Measurements from ENCODE around the gene NUDT7. TPM values are rescaled to one million over a fixed set of nuclear protein-coding genes. Genes with fewer than 3 reads are reported as not detected.

Gene NUDT7
- total and polyA plus RNA-seq, 4 donors, result 15.4 to 30.2 (median 25.3) TPM

GRCh38 chr16:77788181-77789084, 66.1 kb downstream of the NUDT7 start, which contains the start of gene VAT1L:
Gene VAT1L (plus strand): TSS chr16:77788564. CDS start chr16:77788683, 119 bp downstream.
- DNase-seq (ENCODE audit: low spot score), result no peak
- no peak within 1 kb of the TSS for H3K27ac ChIP-seq (ENCODE audit: low read depth in 1 of 2, low read length in 2 of 2)
- H3K36me3 ChIP-seq (ENCODE audit: control insufficient read depth in 4 of 4, insufficient read depth in 3 of 4, low read depth in 1 of 4, low read length in 3 of 4), result no peaks in the 10 kb centered on the region
- no peaks in the 10 kb centered on the region for H3K9me3 ChIP-seq (ENCODE audit: control insufficient read depth in 4 of 4, low read length in 3 of 4)
- H3K4me1 ChIP-seq (ENCODE audit: control insufficient read depth in 4 of 4, insufficient read depth in 4 of 4, low read length in 3 of 4), result peaks cover 6 to 13% (median 10%) of the 10 kb centered on the region in 4 donors
- TF ChIP-seq REST (IDR thresholded peaks at IDR 0.05) (no peak), RAD21 (IDR thresholded peaks at IDR 0.05) (peak in 1 of 2 donors; percentile 33), YY1 (IDR thresholded peaks at IDR 0.05) (peak; percentile 38), ATF3 (IDR thresholded peaks at IDR 0.05) (no peak)
- H3K4me3 ChIP-seq (ENCODE audit: low read depth in 1 of 3, low read length in 3 of 3), result peak within 1 kb of the TSS in 2 of 3 donors; percentile 45 to 52
- no peak within 1 kb of the TSS for H3K9ac ChIP-seq (ENCODE audit: low read depth in 1 of 2, low read length in 2 of 2)
- peaks cover 0 to 7% (median 2%) of the 10 kb centered on the region in 4 donors for H3K27me3 ChIP-seq (ENCODE audit: control insufficient read depth in 4 of 4, insufficient read depth in 4 of 4, low read length in 3 of 4)
- 3% methylated on average over 78 of the region's 78 CpGs for WGBS

- WGBS, result 14% methylated on average over 34 of the region's 34 CpGs
- no peak for DNase-seq (ENCODE audit: low spot score)
- H3K9me3 ChIP-seq (ENCODE audit: control insufficient read depth in 4 of 4, low read length in 3 of 4), result no peaks in the 10 kb centered on the region
Measured at GRCh38 chr16:77789085-77790008, 67.0 kb downstream of the NUDT7 start.

GRCh38 chr16:77790009-77790372, 67.7 kb downstream of the NUDT7 start:
- no peak overlapping the region for H3K4me3 ChIP-seq (ENCODE audit: low read depth in 1 of 3, low read length in 3 of 3)
- no peaks in the 10 kb centered on the region for H3K36me3 ChIP-seq (ENCODE audit: control insufficient read depth in 4 of 4, insufficient read depth in 3 of 4, low read depth in 1 of 4, low read length in 3 of 4)
- H3K27ac ChIP-seq (ENCODE audit: low read depth in 1 of 2, low read length in 2 of 2), result no peak overlapping the region
- H3K9me3 ChIP-seq (ENCODE audit: control insufficient read depth in 4 of 4, low read length in 3 of 4), result no peaks in the 10 kb centered on the region
- H3K27me3 ChIP-seq (ENCODE audit: control insufficient read depth in 4 of 4, insufficient read depth in 4 of 4, low read length in 3 of 4), result peaks cover 0 to 7% (median 2%) of the 10 kb centered on the region in 4 donors
- 29% methylated on average over 11 of the region's 11 CpGs for WGBS
- H3K9ac ChIP-seq (ENCODE audit: low read depth in 1 of 2, low read length in 2 of 2), result no peak overlapping the region
- peaks cover 6 to 13% (median 10%) of the 10 kb centered on the region in 4 donors for H3K4me1 ChIP-seq (ENCODE audit: control insufficient read depth in 4 of 4, insufficient read depth in 4 of 4, low read length in 3 of 4)
- no peak for DNase-seq (ENCODE audit: low spot score)
- TF ChIP-seq HNF4G (IDR thresholded peaks at IDR 0.05) (no peak), GABPA (IDR thresholded peaks at IDR 0.05 in 1 of 2, conservative IDR thresholded peaks at IDR 0.05 in 1 of 2) (no peak), FOXA1 (IDR thresholded peaks at IDR 0.05) (no peak), YY1 (IDR thresholded peaks at IDR 0.05) (no peak), HNF4A (conservative IDR thresholded peaks at IDR 0.05) (no peak), REST (IDR thresholded peaks at IDR 0.05) (no peak), FOXA2 (IDR thresholded peaks at IDR 0.05) (no peak), CTCF (IDR thresholded peaks at IDR 0.05; ENCODE audit: low read depth, low read length, missing input control) (no peak), EGR1 (IDR thresholded peaks at IDR 0.05; ENCODE audit: low read depth in 2 of 2) (no peak), SP1 (IDR thresholded peaks at IDR 0.05) (no peak), ATF3 (IDR thresholded peaks at IDR 0.05) (no peak), JUND (IDR thresholded peaks at IDR 0.05) (no peak), TAF1 (conservative IDR thresholded peaks at IDR 0.05) (no peak)

More at GRCh38 chr16:77789085-77790008, 67.0 kb downstream of the NUDT7 start:
- Histone ChIP-seq H3K27me3 (ENCODE audit: control insufficient read depth in 4 of 4, insufficient read depth in 4 of 4, low read length in 3 of 4) (peaks cover 0 to 7% (median 2%) of the 10 kb centered on the region in 4 donors), H3K9ac (ENCODE audit: low read depth in 1 of 2, low read length in 2 of 2) (no peak overlapping the region), H3K4me1 (ENCODE audit: control insufficient read depth in 4 of 4, insufficient read depth in 4 of 4, low read length in 3 of 4) (peaks cover 6 to 13% (median 10%) of the 10 kb centered on the region in 4 donors), H3K27ac (ENCODE audit: low read depth in 1 of 2, low read length in 2 of 2) (no peak overlapping the region), H3K4me3 (ENCODE audit: low read depth in 1 of 3, low read length in 3 of 3) (peak overlapping the region in 1 of 3 donors; percentile 52), H3K36me3 (ENCODE audit: control insufficient read depth in 4 of 4, insufficient read depth in 3 of 4, low read depth in 1 of 4, low read length in 3 of 4) (no peaks in the 10 kb centered on the region)
- TF ChIP-seq RXRA (IDR thresholded peaks at IDR 0.05), result no peak
- no peak for TF ChIP-seq RAD21 (IDR thresholded peaks at IDR 0.05)
